Astrocyte of the cerebellum (primary cell): ENCODE measurements around the gene ZNF106.

Experiments used
- DNase-seq: peaks from one replicate; pipeline ENCODE4 v3.0.0-alpha.2; 2011; ENCODE audit warnings: low read depth
- H3K4me3 ChIP-seq: 2 replicates; pipeline ENCODE4 v1.5.1; 2011; ENCODE audit warnings: mild to moderate bottlenecking, low read depth, low read length, moderate library complexity
- in situ Hi-C: cut with HindIII; loops from 2 replicates; pipeline ENCODE4 v1.10.0; 2017; ENCODE audit warnings: low sequenced_read_pairs
- TF ChIP-seq, protein P1 (sequence below): IDR thresholded peaks from 2 replicates; pipeline ENCODE4 v1.5.1; 2012; ENCODE audit warnings: low read length, low read depth, moderate library complexity, mild to moderate bottlenecking; ENCODE audit errors: missing control alignments

Gene ZNF106

DNA sequence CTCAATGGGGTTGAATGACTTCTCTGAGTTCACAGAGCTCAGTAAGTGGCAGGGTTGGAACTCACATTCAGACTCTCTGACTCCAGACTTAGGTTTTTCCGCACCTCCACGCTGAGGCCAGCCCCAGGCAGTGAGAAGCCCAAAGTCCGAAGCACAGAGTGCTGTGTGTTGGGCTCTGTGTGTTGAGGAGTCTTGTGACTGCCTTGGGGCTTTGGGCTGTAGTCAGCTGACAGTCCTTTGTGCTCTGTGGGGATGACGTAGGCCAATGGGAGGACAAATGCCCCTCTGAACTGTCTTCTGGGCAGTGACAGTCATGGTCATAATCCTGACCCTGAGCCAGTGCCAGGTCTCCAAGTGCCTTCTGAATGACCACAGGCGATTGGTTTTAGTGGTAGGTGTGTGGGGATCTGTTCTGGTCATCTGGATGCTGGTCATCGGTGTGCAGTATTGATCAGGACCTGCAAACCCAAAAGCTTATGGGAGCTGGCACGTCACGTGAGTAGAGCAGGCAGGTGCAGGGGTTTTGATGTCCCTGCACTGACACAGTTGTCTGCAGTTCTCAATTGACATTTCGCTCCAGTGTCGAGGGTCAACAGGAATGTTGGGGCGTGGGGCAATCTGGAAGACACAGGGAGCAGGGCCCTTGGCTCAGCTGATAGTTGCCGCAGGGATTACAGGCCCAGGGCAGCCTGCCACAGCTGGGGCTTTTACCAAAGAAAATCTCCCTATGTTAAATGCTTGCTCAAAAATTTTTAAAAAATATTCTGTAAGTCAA is 86.3 kb downstream of the ZNF106 start:
- no peak overlapping the region for H3K4me3 ChIP-seq
- TF ChIP-seq, protein P1, sequence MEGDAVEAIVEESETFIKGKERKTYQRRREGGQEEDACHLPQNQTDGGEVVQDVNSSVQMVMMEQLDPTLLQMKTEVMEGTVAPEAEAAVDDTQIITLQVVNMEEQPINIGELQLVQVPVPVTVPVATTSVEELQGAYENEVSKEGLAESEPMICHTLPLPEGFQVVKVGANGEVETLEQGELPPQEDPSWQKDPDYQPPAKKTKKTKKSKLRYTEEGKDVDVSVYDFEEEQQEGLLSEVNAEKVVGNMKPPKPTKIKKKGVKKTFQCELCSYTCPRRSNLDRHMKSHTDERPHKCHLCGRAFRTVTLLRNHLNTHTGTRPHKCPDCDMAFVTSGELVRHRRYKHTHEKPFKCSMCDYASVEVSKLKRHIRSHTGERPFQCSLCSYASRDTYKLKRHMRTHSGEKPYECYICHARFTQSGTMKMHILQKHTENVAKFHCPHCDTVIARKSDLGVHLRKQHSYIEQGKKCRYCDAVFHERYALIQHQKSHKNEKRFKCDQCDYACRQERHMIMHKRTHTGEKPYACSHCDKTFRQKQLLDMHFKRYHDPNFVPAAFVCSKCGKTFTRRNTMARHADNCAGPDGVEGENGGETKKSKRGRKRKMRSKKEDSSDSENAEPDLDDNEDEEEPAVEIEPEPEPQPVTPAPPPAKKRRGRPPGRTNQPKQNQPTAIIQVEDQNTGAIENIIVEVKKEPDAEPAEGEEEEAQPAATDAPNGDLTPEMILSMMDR, result no peak
- in situ Hi-C loops, result loop anchor here (5.0 kb wide), 1 partner anchor 37 kb away; no protein-coding TSS in a partner anchor
- no peak for DNase-seq

DNA sequence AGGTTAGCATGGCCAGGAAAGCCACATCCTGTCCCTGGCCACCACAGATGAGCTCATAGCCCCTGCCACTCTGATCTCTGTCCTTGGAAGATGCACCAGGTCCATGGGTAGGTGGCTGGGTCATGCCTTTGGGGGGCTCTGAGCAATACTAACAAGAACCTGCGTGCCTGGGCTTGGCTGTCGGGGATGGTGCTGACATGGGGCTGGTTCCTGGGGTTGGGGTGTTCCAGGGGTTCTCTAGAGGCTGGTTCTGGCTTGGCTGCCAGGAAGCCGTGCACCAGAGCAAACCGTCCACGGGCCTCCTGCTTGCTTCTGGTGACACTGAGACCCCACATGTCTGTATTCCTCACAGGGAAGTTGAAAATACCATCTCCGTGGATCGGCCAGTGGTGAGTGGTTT is 87.6 kb downstream of the ZNF106 start:
- in situ Hi-C loops, result no loop called here
- no peak for DNase-seq
- TF ChIP-seq, protein P1, result no peak
- no peak overlapping the region for H3K4me3 ChIP-seq

DNA sequence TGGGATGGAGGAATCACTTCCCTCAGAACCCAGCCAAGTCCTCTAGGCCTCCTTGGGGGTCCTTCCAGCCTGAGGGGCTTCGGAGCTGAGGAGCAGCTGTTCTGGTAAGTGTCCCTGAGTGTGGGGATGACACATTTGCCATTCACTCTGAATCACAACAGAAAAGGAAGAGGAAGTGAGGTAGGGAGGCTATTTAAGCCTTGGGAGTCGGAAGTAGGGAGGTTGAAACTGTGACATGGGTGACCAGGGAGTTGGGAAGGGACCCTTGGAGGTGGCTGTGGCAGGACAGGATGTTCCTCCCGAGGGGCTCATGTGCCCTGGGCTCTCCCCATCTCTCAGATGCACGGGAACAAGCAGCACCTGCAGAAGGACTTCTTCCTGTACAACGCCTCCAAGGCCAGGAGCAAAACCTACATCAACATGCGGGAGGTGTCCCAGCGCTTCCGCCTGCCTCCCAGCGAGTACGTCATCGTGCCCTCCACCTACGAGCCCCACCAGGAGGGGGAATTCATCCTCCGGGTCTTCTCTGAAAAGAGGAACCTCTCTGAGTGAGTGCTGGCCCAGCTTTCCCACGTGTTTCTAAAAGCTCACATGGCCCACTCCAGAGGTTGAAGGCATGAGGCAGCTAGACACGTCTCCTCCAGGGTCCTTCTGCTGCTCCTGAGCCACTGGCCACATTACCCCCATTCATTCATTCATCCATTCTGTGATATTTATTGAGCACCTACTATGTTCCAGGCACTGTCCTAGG is 88.3 kb downstream of the ZNF106 start:
- in situ Hi-C loops, result no loop called here
- H3K4me3 ChIP-seq, result no peak overlapping the region
- DNase-seq, result no peak
- TF ChIP-seq, protein P1, result no peak

DNA sequence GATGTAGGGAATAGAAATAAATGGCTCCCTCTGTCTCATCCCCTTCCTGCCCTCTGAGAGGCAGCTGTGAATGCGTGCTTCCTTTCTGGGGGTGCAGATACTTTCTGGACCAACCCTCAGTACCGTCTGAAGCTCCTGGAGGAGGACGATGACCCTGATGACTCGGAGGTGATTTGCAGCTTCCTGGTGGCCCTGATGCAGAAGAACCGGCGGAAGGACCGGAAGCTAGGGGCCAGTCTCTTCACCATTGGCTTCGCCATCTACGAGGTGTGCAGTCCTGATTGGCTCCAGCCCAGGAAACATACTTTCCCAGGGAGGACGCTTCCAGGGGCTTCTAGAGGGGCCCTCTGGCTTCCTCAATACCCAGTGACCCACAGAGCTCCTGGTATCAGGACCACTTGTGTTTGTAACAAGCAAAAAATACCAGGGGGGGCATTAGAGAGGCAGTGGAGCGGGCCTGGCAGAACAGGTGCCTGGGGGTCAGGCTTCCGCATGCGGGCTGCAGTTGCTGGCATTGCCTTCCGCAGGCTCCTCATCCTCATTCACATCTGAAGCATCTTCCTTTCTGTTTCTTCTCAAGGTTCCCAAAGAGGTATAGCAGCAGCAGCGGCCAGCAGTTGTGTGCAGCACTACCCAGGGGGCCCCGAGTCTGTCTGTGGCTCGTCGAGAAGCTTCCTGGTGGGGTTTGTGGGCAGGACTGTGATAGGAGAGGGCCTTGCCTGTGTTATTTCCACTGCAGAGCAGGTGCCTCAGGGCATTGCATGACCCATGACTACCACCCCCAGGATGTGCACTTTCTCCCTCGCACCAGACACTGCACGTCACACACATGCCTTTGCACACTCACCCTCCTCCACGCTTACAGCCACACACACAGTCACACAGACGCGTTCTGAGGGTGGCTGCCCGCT is 89.1 kb downstream of the ZNF106 start:
- DNase-seq, result no peak
- in situ Hi-C loops, result no loop called here
- TF ChIP-seq, protein P1, result no peak
- no peak overlapping the region for H3K4me3 ChIP-seq

DNA sequence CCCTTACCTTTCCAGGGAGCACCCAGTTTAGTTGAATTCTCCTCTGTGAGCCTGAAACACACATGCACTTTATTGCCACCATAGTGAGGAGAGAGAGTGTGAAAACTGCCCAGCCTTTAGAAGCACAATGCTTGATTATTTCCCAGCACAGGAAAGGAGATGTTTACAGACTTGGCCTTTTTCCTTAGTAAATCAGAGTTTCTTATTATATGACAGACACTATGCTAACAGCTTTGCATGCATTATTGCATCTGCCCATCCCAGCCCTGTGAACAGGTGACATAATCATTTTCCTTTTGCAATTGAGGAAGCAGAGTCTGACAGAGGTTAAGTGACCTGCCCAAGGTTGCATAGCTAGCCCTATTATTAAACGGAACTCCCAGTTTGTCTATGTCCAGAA is 95.1 kb downstream of the ZNF106 start:
- no peak overlapping the region for H3K4me3 ChIP-seq
- in situ Hi-C loops, result no loop called here
- DNase-seq, result no peak
- TF ChIP-seq, protein P1, result no peak

DNA sequence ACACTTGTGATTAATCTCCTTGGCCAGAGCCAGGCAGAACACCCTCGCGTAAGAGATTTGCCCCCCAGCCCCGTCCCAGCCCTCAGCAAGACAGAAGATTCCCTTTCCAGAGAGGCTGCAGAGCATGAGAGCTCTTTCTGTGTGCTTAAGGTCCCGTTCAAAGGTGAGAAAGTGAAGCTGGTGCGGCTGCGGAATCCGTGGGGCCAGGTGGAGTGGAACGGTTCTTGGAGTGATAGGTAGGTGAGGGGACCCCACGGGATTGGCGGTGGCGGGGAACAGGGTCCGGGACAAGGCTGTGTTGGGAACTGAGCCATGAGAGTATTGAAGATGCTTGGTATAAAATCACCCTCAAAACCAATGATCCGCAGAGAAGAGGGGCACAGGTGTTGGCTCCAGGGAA is 96.8 kb downstream of the ZNF106 start:
- TF ChIP-seq, protein P1, result no peak
- H3K4me3 ChIP-seq, result no peak overlapping the region
- in situ Hi-C loops, result no loop called here
- no peak for DNase-seq
